ENCODE data around the gene KRTAP20-3. TPM values are rescaled to one million over a fixed set of nuclear protein-coding genes. Genes with fewer than 3 reads are reported as not detected.

The KRTAP20-3 gene
- total RNA-seq, 1 experiment from 2014 or later = not detected

DNA sequence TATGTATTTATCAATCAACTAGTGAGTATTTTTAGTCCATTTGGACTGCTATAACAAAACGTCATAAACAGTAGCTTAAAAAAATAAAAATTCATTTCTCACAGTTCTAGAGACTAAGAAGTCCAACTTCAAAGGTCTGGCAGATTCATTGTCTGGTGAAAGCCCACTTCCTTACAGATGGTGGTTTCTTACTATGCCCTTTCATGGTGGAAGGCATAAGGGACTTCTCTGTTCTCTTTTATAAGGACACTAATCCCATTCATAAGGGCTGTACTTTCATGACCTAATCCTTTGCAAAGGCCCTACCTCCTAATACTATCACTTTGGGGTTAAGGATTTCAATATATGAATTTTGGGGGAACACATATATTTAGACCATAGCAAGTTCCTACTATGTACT, 37.9 kb downstream of the KRTAP20-3 start:
- no peak for DNase-seq (ENCODE audit: low read depth)

DNA sequence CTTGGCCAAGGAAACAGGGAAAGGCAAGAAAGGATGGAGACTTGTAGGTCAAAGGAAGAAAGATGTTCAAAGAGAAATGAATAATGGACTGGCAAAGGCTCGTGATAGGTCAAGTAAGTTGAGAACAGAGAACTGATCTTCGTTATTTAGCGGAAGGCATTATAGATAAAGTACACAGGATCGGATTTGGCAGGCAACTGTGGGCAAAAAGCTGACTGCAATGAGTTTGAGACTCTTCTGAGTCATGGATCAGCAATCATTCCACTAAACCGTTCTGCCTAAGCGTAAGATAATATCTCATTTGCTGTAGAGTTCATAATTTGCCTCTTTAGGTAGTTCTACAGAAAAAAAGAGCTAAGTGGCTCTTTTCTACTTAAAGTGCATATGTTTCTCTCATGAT, 41.8 kb downstream of the KRTAP20-3 start:
- DNase-seq (ENCODE audit: low read depth) = no peak

- no peak for DNase-seq (ENCODE audit: low read depth)
These were observed 47.2 kb downstream of the KRTAP20-3 start for GRCh38 chr21:30689822-30690221.

Other genes with a start within 250 kb of the KRTAP20-3 start
- gene KRTAP13-1, start 246.8 kb upstream of the KRTAP20-3 start, total RNA-seq (2014; rRNA removed; shearing (Covaris generic)) = not detected in 2 replicates
- not detected in 2 replicates for gene KRTAP13-3, start 216.9 kb upstream of the KRTAP20-3 start, total RNA-seq (2014; rRNA removed; shearing (Covaris generic))
- not detected in 2 replicates for gene KRTAP13-4, start 212.6 kb upstream of the KRTAP20-3 start, total RNA-seq (2014; rRNA removed; shearing (Covaris generic))
- gene KRTAP15-1, start 202.6 kb upstream of the KRTAP20-3 start, total RNA-seq (2014; rRNA removed; shearing (Covaris generic)) = not detected in 2 replicates
- not detected in 2 replicates for gene KRTAP19-1, start 162.5 kb upstream of the KRTAP20-3 start, total RNA-seq (2014; rRNA removed; shearing (Covaris generic))
- not detected in 2 replicates for gene KRTAP19-2, start 155.4 kb upstream of the KRTAP20-3 start, total RNA-seq (2014; rRNA removed; shearing (Covaris generic))
- not detected in 2 replicates for gene KRTAP19-3, start 150.9 kb upstream of the KRTAP20-3 start, total RNA-seq (2014; rRNA removed; shearing (Covaris generic))
- gene KRTAP19-4, start 145.7 kb upstream of the KRTAP20-3 start, total RNA-seq (2014; rRNA removed; shearing (Covaris generic)) = not detected in 2 replicates
- gene KRTAP19-5, start 140.7 kb upstream of the KRTAP20-3 start, total RNA-seq (2014; rRNA removed; shearing (Covaris generic)) = not detected in 2 replicates
- not detected in 2 replicates for gene KRTAP19-6, start 101.0 kb upstream of the KRTAP20-3 start, total RNA-seq (2014; rRNA removed; shearing (Covaris generic))
- not detected in 2 replicates for gene KRTAP19-7, start 81.5 kb upstream of the KRTAP20-3 start, total RNA-seq (2014; rRNA removed; shearing (Covaris generic))
- not detected in 2 replicates for gene KRTAP22-2, start 52.5 kb upstream of the KRTAP20-3 start, total RNA-seq (2014; rRNA removed; shearing (Covaris generic))
- gene KRTAP6-3, start 50.4 kb upstream of the KRTAP20-3 start, total RNA-seq (2014; rRNA removed; shearing (Covaris generic)) = not detected in 2 replicates
- gene KRTAP6-2, start 44.0 kb upstream of the KRTAP20-3 start, total RNA-seq (2014; rRNA removed; shearing (Covaris generic)) = not detected in 2 replicates
- not detected in 2 replicates for gene KRTAP22-1, start 41.8 kb upstream of the KRTAP20-3 start, total RNA-seq (2014; rRNA removed; shearing (Covaris generic))
- gene KRTAP6-1, start 28.9 kb upstream of the KRTAP20-3 start, total RNA-seq (2014; rRNA removed; shearing (Covaris generic)) = not detected in 2 replicates
- not detected in 2 replicates for gene KRTAP20-1, start 26.4 kb upstream of the KRTAP20-3 start, total RNA-seq (2014; rRNA removed; shearing (Covaris generic))
- gene KRTAP20-4, start 22.2 kb upstream of the KRTAP20-3 start, total RNA-seq (2014; rRNA removed; shearing (Covaris generic)) = not detected in 2 replicates
- not detected in 2 replicates for gene KRTAP20-2, start 7.7 kb upstream of the KRTAP20-3 start, total RNA-seq (2014; rRNA removed; shearing (Covaris generic))
- gene KRTAP21-3, start 75.9 kb downstream of the KRTAP20-3 start, total RNA-seq (2014; rRNA removed; shearing (Covaris generic)) = not detected in 2 replicates
- not detected in 2 replicates for gene KRTAP21-2, start 104.4 kb downstream of the KRTAP20-3 start, total RNA-seq (2014; rRNA removed; shearing (Covaris generic))
- not detected in 2 replicates for gene KRTAP21-1, start 112.6 kb downstream of the KRTAP20-3 start, total RNA-seq (2014; rRNA removed; shearing (Covaris generic))
- gene KRTAP8-1, start 170.4 kb downstream of the KRTAP20-3 start, total RNA-seq (2014; rRNA removed; shearing (Covaris generic)) = not detected in 2 replicates
- not detected in 2 replicates for gene KRTAP7-1, start 186.9 kb downstream of the KRTAP20-3 start, total RNA-seq (2014; rRNA removed; shearing (Covaris generic))
- gene KRTAP11-1, start 238.7 kb downstream of the KRTAP20-3 start, total RNA-seq (2014; rRNA removed; shearing (Covaris generic)) = not detected in 2 replicates